Right lobe of liver (tissue), 6 donors: Measurements from ENCODE around the gene PDK2. TPM values are rescaled to one million over a fixed set of nuclear protein-coding genes. Genes with fewer than 3 reads are reported as not detected.

Source experiments
- ATAC-seq, 4 donors: fragments of 200-7000 bp; cut with Tn5 transposase; one replicate each; pipeline ENCODE4 v1.9.1; 2020; ENCODE audit warnings: mild to moderate bottlenecking in 4 of 4, moderate library complexity in 4 of 4
- DNase-seq, 3 donors: peaks; one replicate each; pipeline ENCODE4 v3.0.0-alpha.2; 2020
- H3K27ac ChIP-seq, 3 donors: fragments of 200-600 bp; one replicate each; pipeline ENCODE4 v1.8.0; 2022
- H3K27me3 ChIP-seq, 2 donors: fragments of 200-600 bp; one replicate each; pipeline ENCODE4 v1.8.0; 2022
- H3K36me3 ChIP-seq, 4 donors: fragments of 200-600 bp; sonication (generic) in 1 of 4; one replicate each; pipeline versions ENCODE4 v1.5.1 to v1.8.0; 2017 to 2022; ENCODE audit warnings: control low read depth in 1 of 4
- H3K4me1 ChIP-seq, 4 donors: fragments of 200-600 bp; sonication (generic) in 1 of 4; one replicate each; pipeline versions ENCODE4 v1.5.1 to v1.8.0; 2017 to 2022; ENCODE audit warnings: control low read depth in 1 of 4
- H3K4me3 ChIP-seq, 3 donors: fragments of 200-600 bp; one replicate each; pipeline ENCODE4 v1.8.0; 2022
- H3K9me3 ChIP-seq, 4 donors: fragments of 200-600 bp; sonication (generic) in 1 of 4; one replicate each; pipeline versions ENCODE4 v1.5.1 to v1.8.0; 2017 to 2022; ENCODE audit warnings: control low read depth in 1 of 4
- CTCF ChIP-seq, 4 donors: fragments of 200-600 bp in 3 of 4; fragments of 450-650 bp in 1 of 4; IDR thresholded peaks; one replicate each; pipeline versions ENCODE4 v1.5.1 to v1.8.0; 2016 to 2022; ENCODE audit warnings: antibody characterized with exemption in 4 of 4, mild to moderate bottlenecking in 2 of 4
- POLR2A ChIP-seq: fragments of 450-650 bp; IDR thresholded peaks from one replicate; pipeline ENCODE4 v1.6.1; 2017; ENCODE audit warnings: antibody characterized with exemption, mild to moderate bottlenecking
- WGBS: methylation state at CpG from one replicate; pipeline ENCODE4 v1.1.6; 2018; ENCODE audit warnings: low coverage, low lambda C conversion rate; ENCODE audit not compliant: insufficient coverage; ENCODE audit errors: missing lambda C conversion rate; 5-methylcytosine and 5-hydroxymethylcytosine counted together
- intact Hi-C, 2 donors: fragments of 100-400 bp; cut with DNase I; formaldehyde crosslinking; loops; one replicate each; pipeline versions ENCODE4 v1.11.2 to v1.14.1; 2022
- total RNA-seq, 6 experiments: library from RNA; depleted of rRNA in 2 of 6; stranded (reverse); fragments of >200 nt in 2 of 6; fragmentation: NEBNext Ultra II Directional in 3 of 6; extraction: Animal tissue kit (Norgen Biotek cat#: 25700) in 3 of 6; gene quantifications; one replicate each; pipeline versions ENCODE4 v1.1.0 to v1.2.4, GENCODE V29; 2016 to 2023
- donor health status: DM: no; HTN: yes; CAD: no.
- donor health status: DM: no; HTN: no; CAD: no.
- donor health status: DM: no; HTN: no; CAD: no.
- donor health status: DM: no; HTN: yes; CAD: no.
- donor health status: DM: no; HTN: yes; CAD: no.

The PDK2 gene
- total RNA-seq, 6 experiments from 2014 or later: 25.0 to 58.0 (median 44.8) TPM

GRCh38 chr17:50056217-50056960 lies 38.8 kb upstream of the PDK2 start:
- peak overlapping the region; percentile 21 to 62 (median 43) for H3K27ac ChIP-seq
- 1% methylated on average over 14 of the region's 64 CpGs for WGBS
- peak; percentile 48 to 74 (median 58) for ATAC-seq

GRCh38 chr17:50056961-50057330 lies 38.2 kb upstream of the PDK2 start:
- Histone ChIP-seq H3K9me3 (no peaks in the 10 kb centered on the region), H3K27ac (peak overlapping the region in 1 of 3 donors; percentile 62), H3K36me3 (no peaks in the 10 kb centered on the region), H3K4me1 (peaks cover 0 to 20% (median 4%) of the 10 kb centered on the region in 4 donors), H3K4me3 (peak overlapping the region; percentile 51 to 62 (median 52)), H3K27me3 (peaks cover 0 to 5% of the 10 kb centered on the region in 2 donors)
- 13% methylated on average over 2 of the region's 15 CpGs for WGBS
- ATAC-seq (no peak), DNase-seq (peak in 1 of 3 donors; percentile 45)
- intact Hi-C loops: no loop called here
- no peak for TF ChIP-seq CTCF (IDR thresholded peaks at IDR 0.05)
- TF ChIP-seq POLR2A: no peak

More at GRCh38 chr17:50056217-50056960, 38.8 kb upstream of the PDK2 start:
- TF ChIP-seq CTCF (IDR thresholded peaks at IDR 0.05) (peak in 3 of 4 donors; percentile 19 to 35 (median 32)), POLR2A (no peak)
- intact Hi-C loops: no loop called here
- DNase-seq: peak; percentile 57 to 68 (median 66)
- Histone ChIP-seq H3K36me3 (no peaks in the 10 kb centered on the region), H3K9me3 (no peaks in the 10 kb centered on the region), H3K27me3 (peaks cover 0 to 5% of the 10 kb centered on the region in 2 donors), H3K4me1 (peaks cover 0 to 20% (median 4%) of the 10 kb centered on the region in 4 donors), H3K4me3 (peak overlapping the region; percentile 51 to 62 (median 52))

GRCh38 chr17:50057521-50057991 lies 37.6 kb upstream of the PDK2 start:
- Histone ChIP-seq H3K36me3 (no peaks in the 10 kb centered on the region), H3K27me3 (peaks cover 0 to 5% of the 10 kb centered on the region in 2 donors), H3K4me3 (no peak overlapping the region), H3K27ac (no peak overlapping the region), H3K9me3 (no peaks in the 10 kb centered on the region), H3K4me1 (peaks cover 0 to 20% (median 4%) of the 10 kb centered on the region in 4 donors)
- DNase-seq: peak in 1 of 3 donors; percentile 52
- WGBS: 38% methylated on average over 2 of the region's 9 CpGs
- intact Hi-C loops: no loop called here
- no peak for ATAC-seq
- TF ChIP-seq POLR2A: no peak
- TF ChIP-seq CTCF (IDR thresholded peaks at IDR 0.05): no peak

GRCh38 chr17:50058296-50058953 lies 36.7 kb upstream of the PDK2 start:
- intact Hi-C loops: no loop called here
- DNase-seq (peak in 1 of 3 donors; percentile 28), ATAC-seq (no peak)
- Histone ChIP-seq H3K27ac (no peak overlapping the region), H3K4me1 (peaks cover 0 to 20% (median 4%) of the 10 kb centered on the region in 4 donors), H3K27me3 (peaks cover 0 to 5% of the 10 kb centered on the region in 2 donors), H3K9me3 (no peaks in the 10 kb centered on the region), H3K4me3 (no peak overlapping the region), H3K36me3 (no peaks in the 10 kb centered on the region)
- no peak for TF ChIP-seq POLR2A
- no peak for TF ChIP-seq CTCF (IDR thresholded peaks at IDR 0.05)
- WGBS: 62% methylated on average over 5 of the region's 10 CpGs
